Activated CD8-positive, alpha-beta memory T cell treated with anti-CD3 and anti-CD28 coated beads for 48 hours (primary cell): ENCODE measurements around the gene AGXT.

Experiments
- DNase-seq, 3 experiments: peaks; one replicate each; pipeline ENCODE4 v3.0.0-alpha.2; 2020; ENCODE audit warnings: low read depth in 2 of 3, low spot score in 2 of 3

Gene AGXT

GRCh38 chr2:240868286-240869108 lies at the start of gene AGXT:
Gene AGXT, plus strand, starts transcription at chr2:240868824. Its CDS starts 42 bp downstream, at chr2:240868866.
- no peak for DNase-seq

GRCh38 chr2:240819126-240819857 lies 49.3 kb upstream of the AGXT start:
- DNase-seq = no peak

GRCh38 chr2:240819858-240820606 lies 48.6 kb upstream of the AGXT start, which contains the start of gene KIF1A:
Gene KIF1A, minus strand, starts transcription at chr2:240820219. Its CDS starts 22,467 bp downstream, at chr2:240797752.
- DNase-seq = no peak

- no peak for DNase-seq
Measured at GRCh38 chr2:240820607-240821428, 47.8 kb upstream of the AGXT start.

GRCh38 chr2:240821429-240821778 lies 47.2 kb upstream of the AGXT start:
- no peak for DNase-seq

- no peak for DNase-seq
Measured at GRCh38 chr2:240822280-240822847, 46.3 kb upstream of the AGXT start.

- DNase-seq = no peak
Measured at GRCh38 chr2:240823449-240824336, 44.9 kb upstream of the AGXT start.

GRCh38 chr2:240825476-240825875 lies 43.1 kb upstream of the AGXT start:
- no peak for DNase-seq

GRCh38 chr2:240831594-240832204 lies 36.9 kb upstream of the AGXT start:
- no peak for DNase-seq

- DNase-seq = peak; percentile 86 to 94 (median 90)
Measured at GRCh38 chr2:240832205-240832727, 36.4 kb upstream of the AGXT start.

GRCh38 chr2:240832921-240833494 lies 35.6 kb upstream of the AGXT start:
- DNase-seq = no peak

- no peak for DNase-seq
Measured at GRCh38 chr2:240833724-240834285, 34.8 kb upstream of the AGXT start.

- no peak for DNase-seq
Measured at GRCh38 chr2:240834377-240834975, 34.1 kb upstream of the AGXT start.

GRCh38 chr2:240835528-240835927 lies 33.1 kb upstream of the AGXT start:
- DNase-seq = no peak

- DNase-seq = no peak
Measured at GRCh38 chr2:240836781-240837467, 31.7 kb upstream of the AGXT start.

GRCh38 chr2:240837621-240838020 lies 31.0 kb upstream of the AGXT start:
- DNase-seq = no peak
